AG04450 (cell line): ENCODE results near the gene TOR1A. TPM values are rescaled to one million over a fixed set of nuclear protein-coding genes. Genes with fewer than 3 reads are reported as not detected.

Experiments used
- CTCF ChIA-PET: fragments of 300-600, 350-600 bp; formaldehyde crosslinking; extraction: SDS; loops from one replicate; lab custom pipeline; 2022; ENCODE audit warnings: antibody characterized with exemption, inconsistent platforms; lab: Charles Lee
- POLR2A ChIA-PET: fragments of 350-600 bp; formaldehyde crosslinking; extraction: SDS; loops from one replicate; lab custom pipeline; 2021; ENCODE audit warnings: antibody characterized with exemption, inconsistent platforms; lab: Yijun Ruan, JAX
- DNase-seq: peaks from one replicate; pipeline ENCODE4 v3.0.0-alpha.2; 2011; ENCODE audit warnings: low read depth, low spot score
- H3K27ac ChIP-seq: one replicate; pipeline ENCODE4 v1.5.1; 2012; ENCODE audit warnings: low read depth, low read length, control low read depth
- H3K27me3 ChIP-seq: one replicate; pipeline ENCODE4 v1.6.0; 2012; ENCODE audit warnings: low read length; ENCODE audit not compliant: control insufficient read depth, insufficient read depth
- H3K4me3 ChIP-seq: 2 replicates; pipeline ENCODE4 v1.5.1; 2011; ENCODE audit warnings: mild to moderate bottlenecking, low read depth, low read length, control low read depth
- H3K9me3 ChIP-seq: 2 replicates; pipeline ENCODE4 v1.5.1; 2012; ENCODE audit warnings: low read length; ENCODE audit not compliant: control insufficient read depth, insufficient read depth
- polyA plus RNA-seq: library from polyadenylated mRNA; depleted of rRNA; stranded (reverse); fragments of >200 nt; gene quantifications from 2 replicates; pipeline ENCODE4 v1.2.3, GENCODE V29; 2011
- TF ChIP-seq, protein P1 (sequence below): IDR thresholded peaks from 2 replicates; pipeline ENCODE4 v1.5.1; 2011; ENCODE audit warnings: low read depth, low read length, control low read depth, inconsistent platforms

Gene TOR1A
- polyA plus RNA-seq, 1 experiment = 78.5 TPM

DNA sequence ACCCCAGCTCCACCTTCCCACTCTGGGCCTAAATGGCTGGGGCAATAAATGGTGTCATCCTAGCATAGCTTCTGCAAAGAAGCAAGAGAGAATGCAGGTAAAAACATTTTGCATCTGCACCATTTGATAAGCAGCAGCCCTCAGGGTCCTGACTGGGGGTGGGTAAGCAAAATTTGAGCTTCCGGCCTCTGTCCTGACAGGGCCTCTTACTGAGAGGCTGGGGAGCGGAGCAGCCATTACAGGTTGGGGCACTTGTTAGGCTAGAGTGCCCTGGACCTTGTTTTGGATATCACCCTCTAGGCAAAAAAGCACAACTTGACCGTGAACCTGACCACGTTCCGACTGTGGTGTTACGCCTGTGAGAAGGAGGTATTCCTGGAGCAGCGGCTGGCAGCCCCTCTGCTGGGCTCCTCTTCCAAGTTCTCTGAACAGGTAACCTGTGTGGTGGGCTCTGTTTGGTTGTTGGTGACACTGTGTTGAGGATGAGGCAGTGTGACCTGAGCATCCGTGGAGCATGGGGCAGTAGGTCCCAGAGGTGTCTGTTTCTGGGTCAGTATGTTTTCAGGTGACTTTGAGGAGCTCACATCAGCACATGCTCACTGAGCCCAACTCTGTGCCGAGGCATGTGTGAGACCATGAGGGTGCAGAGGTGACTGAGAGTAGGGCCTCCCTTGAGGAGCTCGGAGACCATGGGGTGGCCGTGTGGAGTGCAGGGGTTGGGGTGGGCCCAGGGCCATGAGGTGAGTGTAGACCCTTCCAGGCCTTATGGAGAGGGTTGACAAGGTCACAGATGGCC, 34.4 kb upstream of the TOR1A start:
- ChIA-PET POLR2A (no interaction called here), CTCF (no interaction called here)
- H3K9me3 ChIP-seq = no peaks in the 10 kb centered on the region
- H3K27me3 ChIP-seq = no peaks in the 10 kb centered on the region
- TF ChIP-seq, protein P1, sequence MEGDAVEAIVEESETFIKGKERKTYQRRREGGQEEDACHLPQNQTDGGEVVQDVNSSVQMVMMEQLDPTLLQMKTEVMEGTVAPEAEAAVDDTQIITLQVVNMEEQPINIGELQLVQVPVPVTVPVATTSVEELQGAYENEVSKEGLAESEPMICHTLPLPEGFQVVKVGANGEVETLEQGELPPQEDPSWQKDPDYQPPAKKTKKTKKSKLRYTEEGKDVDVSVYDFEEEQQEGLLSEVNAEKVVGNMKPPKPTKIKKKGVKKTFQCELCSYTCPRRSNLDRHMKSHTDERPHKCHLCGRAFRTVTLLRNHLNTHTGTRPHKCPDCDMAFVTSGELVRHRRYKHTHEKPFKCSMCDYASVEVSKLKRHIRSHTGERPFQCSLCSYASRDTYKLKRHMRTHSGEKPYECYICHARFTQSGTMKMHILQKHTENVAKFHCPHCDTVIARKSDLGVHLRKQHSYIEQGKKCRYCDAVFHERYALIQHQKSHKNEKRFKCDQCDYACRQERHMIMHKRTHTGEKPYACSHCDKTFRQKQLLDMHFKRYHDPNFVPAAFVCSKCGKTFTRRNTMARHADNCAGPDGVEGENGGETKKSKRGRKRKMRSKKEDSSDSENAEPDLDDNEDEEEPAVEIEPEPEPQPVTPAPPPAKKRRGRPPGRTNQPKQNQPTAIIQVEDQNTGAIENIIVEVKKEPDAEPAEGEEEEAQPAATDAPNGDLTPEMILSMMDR = no peak
- DNase-seq = no peak
- no peak overlapping the region for H3K27ac ChIP-seq
- H3K4me3 ChIP-seq = no peak overlapping the region

DNA sequence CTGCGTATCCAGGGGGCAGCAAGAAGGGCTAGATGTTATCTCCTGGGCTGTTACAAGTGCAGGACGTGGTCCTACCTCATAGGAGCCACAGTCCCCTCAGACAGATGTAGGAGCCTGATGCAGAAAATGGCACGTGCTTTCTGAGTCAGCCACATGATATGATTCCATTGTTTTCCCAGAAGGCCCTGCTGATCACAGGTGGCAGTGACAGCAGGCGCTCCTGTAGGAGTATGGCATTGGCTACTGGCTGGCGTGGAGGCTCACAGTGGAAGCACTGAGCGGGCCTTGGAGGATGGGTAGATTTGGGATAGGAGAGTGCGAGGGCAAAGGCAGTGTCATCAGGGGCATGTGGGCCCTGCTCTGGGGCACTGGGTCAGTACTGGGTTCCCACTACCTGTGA, 33.3 kb upstream of the TOR1A start:
- POLR2A ChIA-PET = no interaction called here
- no peak overlapping the region for H3K27ac ChIP-seq
- no peak overlapping the region for H3K4me3 ChIP-seq
- no peaks in the 10 kb centered on the region for H3K9me3 ChIP-seq
- CTCF ChIA-PET = no interaction called here
- no peaks in the 10 kb centered on the region for H3K27me3 ChIP-seq
- DNase-seq = no peak
- TF ChIP-seq, protein P1 = no peak

DNA sequence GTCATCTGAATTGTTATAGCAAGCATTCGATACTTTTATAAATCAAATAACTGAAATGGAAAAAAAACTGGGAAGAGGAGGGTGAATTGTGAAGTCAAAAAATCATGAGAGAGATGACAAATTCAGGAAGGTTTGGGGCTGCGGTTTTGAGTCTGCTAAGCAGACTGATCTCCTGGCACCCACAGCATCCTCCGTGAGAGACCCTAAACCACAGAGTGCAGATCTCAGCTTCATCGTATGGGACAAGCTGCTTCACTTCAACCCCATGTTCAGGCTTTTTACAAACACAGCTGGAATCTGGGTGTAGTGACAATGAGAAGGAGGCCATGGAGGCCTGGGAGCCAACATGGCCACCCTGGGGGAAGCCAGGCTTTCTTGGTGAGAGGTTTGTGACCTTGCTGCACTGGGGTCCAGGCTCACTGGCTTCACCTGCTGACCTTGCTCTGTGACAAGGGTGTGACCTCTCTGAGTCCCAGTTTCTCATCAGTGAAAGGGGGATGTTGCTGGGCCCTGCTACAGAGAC, 30.7 kb upstream of the TOR1A start:
- Histone ChIP-seq H3K4me3 (no peak overlapping the region), H3K27ac (no peak overlapping the region), H3K27me3 (no peaks in the 10 kb centered on the region), H3K9me3 (no peaks in the 10 kb centered on the region)
- TF ChIP-seq, protein P1 = no peak
- CTCF ChIA-PET = no interaction called here
- DNase-seq = no peak
- POLR2A ChIA-PET = no interaction called here

DNA sequence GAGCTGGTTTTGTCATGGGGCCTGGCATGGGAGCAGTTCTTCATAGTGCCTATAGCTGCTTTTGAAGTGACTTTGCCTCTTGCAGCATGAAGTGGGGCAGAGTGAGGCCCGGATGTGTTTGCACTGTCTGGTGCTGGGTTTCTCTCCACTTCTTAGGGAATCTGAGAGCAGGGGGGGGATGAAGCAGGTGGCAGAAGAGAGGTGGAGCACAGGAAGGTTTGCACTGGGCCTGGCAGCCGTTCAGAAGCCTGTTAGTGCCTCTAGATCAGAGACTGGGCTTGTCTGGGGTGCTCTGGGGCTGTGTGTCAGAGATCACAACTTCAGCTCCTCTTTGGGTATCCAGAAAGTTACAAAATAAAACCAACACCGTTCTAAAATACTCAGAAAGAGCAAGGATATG, 29.7 kb upstream of the TOR1A start:
- Histone ChIP-seq H3K27ac (no peak overlapping the region), H3K27me3 (no peaks in the 10 kb centered on the region), H3K9me3 (no peaks in the 10 kb centered on the region), H3K4me3 (no peak overlapping the region)
- TF ChIP-seq, protein P1 = no peak
- DNase-seq = no peak
- ChIA-PET POLR2A (no interaction called here), CTCF (no interaction called here)

DNA sequence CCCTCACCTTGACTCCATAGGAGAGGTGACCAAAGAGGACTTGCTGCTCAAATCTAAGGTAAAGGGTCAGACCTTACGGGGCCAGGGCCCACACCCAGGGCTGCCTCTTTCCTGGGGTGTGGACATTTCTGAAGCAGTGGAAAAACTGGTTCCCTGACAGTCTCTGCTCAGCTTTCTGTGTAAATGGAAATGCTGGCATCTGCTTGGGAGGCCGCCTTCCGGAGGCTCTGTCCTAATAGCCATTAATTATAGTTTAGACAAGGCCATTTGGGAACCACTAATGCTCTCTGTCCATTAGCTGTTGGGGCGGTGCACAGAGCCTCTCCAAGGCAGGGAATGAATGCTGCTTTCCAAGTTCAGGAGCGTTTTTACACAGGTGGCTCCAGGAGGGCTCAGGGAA, 28.6 kb upstream of the TOR1A start:
- CTCF ChIA-PET = no interaction called here
- no peak overlapping the region for H3K4me3 ChIP-seq
- no peaks in the 10 kb centered on the region for H3K27me3 ChIP-seq
- DNase-seq = no peak
- TF ChIP-seq, protein P1 = no peak
- H3K9me3 ChIP-seq = no peaks in the 10 kb centered on the region
- POLR2A ChIA-PET = no interaction called here
- no peak overlapping the region for H3K27ac ChIP-seq
